ENCODE data around the gene COL4A5.

- TF ChIP-seq, protein P1, sequence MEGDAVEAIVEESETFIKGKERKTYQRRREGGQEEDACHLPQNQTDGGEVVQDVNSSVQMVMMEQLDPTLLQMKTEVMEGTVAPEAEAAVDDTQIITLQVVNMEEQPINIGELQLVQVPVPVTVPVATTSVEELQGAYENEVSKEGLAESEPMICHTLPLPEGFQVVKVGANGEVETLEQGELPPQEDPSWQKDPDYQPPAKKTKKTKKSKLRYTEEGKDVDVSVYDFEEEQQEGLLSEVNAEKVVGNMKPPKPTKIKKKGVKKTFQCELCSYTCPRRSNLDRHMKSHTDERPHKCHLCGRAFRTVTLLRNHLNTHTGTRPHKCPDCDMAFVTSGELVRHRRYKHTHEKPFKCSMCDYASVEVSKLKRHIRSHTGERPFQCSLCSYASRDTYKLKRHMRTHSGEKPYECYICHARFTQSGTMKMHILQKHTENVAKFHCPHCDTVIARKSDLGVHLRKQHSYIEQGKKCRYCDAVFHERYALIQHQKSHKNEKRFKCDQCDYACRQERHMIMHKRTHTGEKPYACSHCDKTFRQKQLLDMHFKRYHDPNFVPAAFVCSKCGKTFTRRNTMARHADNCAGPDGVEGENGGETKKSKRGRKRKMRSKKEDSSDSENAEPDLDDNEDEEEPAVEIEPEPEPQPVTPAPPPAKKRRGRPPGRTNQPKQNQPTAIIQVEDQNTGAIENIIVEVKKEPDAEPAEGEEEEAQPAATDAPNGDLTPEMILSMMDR (conservative IDR thresholded peaks at IDR 0.05 in 1 of 2, IDR thresholded peaks at IDR 0.05 in 1 of 2; ENCODE audit: extremely low read depth in 1 of 2, insufficient read depth in 1 of 2, low read depth in 1 of 2, low read length in 2 of 2), result no peak
- no peak for TF ChIP-seq EZH2 (IDR thresholded peaks at IDR 0.05; ENCODE audit: borderline replicate concordance, low read length)
Observed at GRCh38 chrX:108541286-108541685, 101.6 kb downstream of the COL4A5 start.

Data from mammary epithelial cell (primary cell).